GM21717 (cell line): ENCODE data around the gene ERVH48-1.
A peak's percentile ranks its signal among the peaks of the same experiment; 100 is the strongest.
"Not testable (repeated sequence)": the region's sequence is repeated elsewhere in the genome, so short reads cannot be mapped to it uniquely, and the experiment has no call there.

Source experiments
- ATAC-seq: cut with Tn5 transposase; IDR thresholded peaks from one replicate; pipeline ENCODE4 v1.9.1; 2021; ENCODE audit warnings: mild to moderate bottlenecking, moderate library complexity; ENCODE audit not compliant: unreplicated experiment

The ERVH48-1 gene

DNA sequence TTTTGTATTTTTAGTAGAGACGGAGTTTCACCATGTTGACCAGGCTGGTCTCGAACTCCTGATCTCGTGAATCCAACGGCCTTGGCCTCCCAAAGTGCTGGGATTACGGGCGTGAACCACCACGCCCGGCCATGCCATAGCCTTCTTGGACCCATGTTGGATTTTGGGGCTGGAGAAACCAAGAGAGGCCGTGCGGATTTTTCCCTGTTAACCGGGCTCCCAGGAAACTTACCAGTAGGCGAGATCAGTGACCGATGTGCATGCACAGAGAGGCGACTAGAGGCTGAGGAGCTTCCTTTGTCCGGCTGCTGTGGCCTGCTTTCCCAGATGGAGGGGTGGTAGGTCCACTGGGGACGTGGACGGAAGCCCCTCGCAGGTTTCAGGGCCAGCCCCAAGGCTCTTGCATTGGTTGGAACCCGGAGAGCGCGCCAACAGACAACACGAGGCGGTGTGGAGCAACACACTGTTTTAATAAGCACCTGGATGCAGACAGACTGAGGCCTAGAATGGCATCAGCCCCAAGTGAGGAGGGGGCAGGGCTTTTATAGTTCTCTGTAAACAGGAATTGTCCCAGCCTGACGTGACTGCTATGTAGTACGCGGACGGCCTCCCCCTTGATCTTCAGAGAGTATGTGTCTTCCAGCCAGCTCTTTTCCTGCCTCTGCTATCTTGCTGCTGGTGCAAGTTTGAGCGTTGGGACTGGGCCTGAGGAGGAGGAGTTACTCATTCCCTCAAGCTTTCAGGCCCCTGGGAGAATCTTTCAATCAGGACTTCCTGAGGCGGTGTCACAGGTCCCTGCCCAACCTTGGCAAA lies at the start of gene ERVH48-1:
ERVH48-1 (minus strand) TSS at position 517 of the 813 bp plus-strand sequence. CDS start 6,624 bp downstream, outside the sequence.
- no peak for ATAC-seq

DNA sequence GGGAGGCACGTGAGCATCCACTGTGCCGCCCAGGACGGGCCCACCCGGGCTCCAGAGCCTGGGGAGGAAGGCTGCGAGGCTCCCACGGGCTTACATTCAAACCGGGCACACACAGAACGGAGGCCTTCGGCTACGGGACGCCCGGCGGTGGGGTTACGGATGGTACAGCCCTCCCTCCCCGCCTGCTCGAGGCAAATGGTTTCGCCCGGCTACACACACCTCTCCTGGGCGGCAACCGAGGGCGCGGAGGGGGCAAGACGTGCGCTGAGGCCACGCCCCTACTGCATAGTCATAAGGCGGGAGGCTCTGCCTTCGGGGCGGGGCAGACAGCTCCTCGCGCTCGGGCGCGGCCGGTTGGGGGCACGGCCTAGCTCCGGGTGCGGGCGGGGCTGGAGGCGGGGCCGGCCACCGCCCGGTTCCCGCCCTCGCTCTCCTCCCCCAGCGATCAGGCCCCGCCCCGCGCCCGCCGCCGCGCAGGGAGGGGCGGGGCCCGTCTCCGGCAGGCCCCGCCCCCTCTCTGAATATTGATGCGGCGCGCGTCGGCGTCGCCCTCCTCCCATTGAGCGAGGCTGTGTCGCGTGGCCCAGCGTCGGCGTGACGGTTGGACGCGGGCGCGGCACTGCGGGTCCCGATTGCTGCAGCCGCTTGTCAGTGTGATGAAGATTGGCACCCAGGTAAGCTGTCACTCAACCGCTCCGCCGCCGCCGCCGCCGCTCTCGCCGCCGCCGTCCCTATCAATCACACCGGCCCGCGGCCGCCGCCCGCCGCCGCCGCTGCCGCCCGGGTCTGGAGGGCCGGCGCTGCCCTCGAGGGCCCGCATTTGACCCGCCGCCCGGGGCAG lies 48.8 kb upstream of the ERVH48-1 start, which contains the start of gene PKNOX1:
PKNOX1 (plus strand) TSS at position 572 of the 841 bp plus-strand sequence. CDS start 29,820 bp downstream, outside the sequence.
- ATAC-seq: peak; percentile 82

DNA sequence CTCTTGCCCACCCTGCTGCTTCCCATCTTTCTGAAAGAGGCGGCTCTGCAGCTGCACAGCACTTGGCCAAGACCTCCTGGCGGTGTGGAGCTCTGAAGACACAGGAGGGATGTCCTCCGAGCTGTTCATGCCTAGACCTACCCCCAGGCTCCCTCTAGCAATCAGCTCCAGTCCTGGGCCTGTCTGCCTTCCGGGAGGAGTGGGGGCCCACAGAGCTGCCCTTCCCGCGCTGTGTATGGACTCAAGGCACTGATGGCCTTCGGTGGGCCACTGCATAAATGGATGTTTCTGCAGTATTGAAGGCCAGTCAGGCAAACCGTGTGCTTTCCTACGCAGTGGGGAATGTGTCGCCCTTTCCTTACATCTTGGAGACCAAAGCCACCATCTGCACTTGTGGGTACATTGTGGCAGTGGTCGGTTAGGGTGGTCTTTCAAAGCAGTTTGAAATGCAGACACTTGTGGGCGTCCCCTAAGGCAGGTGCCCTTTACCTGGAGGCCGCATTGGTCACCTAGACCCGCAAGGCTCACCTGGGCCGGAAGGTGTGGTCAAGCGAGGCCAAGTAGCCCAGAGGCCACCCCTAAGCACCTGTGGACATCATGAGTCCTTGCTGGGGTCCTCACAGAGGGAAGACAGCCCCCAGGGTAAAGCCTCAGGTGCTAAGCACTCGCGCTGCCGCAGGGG lies 48.0 kb upstream of the ERVH48-1 start:
- ATAC-seq: no peak

DNA sequence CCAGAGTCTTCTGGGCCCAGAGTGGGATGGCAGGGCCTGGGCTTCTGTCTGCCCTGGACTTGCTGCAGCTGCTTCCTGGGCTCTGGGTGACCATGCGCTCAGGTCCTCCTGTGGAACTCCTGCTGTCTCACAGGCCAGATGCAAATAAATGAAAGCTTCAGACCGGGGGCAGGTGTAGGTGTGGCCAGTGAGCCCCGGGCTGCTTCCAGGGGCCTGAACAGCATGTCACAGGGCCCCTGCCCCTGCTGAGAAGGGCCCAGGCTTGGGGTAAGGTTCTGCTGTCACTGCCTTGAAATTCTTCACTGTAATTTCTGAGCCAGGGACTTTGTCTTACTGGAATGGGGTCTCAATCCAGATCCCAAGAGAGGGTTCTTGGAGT lies 46.5 kb upstream of the ERVH48-1 start:
- ATAC-seq: no peak

DNA sequence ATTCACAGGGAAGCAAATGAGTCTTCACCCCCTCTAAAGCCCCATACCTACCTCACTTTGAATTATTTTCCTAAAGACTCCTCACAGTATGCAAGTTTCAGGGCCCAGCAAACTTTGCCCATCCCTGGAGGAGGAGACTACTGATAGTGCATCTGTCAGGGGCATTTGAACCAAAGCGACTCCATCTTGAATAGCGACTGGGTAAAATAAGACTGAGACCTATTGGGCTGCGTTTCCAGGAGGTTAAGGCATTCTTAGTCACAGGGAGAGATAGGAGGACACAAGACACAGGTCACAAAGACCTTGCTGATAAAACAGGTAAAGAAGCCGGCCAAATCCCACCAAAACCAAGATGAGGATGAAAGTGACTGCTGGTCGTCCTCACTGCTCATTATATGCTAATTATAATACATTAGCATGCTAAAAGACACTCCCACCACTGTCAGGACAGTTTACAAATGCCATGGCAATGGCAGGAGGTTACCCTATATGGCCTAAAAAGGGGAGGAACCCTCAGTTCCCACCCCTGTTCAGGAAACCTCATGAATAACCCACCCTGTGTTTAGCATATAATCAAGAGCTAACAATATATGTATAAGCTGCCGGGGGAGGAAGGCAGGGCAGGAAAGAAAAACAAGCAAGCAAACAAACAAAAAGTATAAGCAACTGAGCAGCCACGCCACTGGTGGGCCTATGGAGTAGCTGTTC lies 45.7 kb upstream of the ERVH48-1 start:
- ATAC-seq: no peak

DNA sequence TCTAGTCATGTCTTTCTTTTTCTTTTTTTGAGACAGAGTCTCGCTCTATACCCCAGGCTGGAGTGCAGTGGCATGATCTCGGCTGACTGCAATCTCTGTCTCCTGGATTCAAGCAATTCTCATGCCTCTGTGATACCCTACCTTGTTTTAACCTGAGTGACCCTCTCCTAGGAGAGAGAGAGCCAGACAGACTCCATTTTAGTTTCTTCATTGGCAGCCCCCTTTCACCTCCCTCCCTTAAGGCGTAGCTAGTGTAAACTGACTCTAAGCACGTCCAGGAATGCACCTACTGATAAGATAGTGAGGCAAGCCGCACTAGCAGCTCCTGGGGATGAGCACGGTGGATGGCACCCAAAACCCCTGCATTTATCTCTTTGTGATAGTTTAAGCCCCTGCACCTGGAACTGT lies 43.8 kb upstream of the ERVH48-1 start:
- ATAC-seq: no peak

DNA sequence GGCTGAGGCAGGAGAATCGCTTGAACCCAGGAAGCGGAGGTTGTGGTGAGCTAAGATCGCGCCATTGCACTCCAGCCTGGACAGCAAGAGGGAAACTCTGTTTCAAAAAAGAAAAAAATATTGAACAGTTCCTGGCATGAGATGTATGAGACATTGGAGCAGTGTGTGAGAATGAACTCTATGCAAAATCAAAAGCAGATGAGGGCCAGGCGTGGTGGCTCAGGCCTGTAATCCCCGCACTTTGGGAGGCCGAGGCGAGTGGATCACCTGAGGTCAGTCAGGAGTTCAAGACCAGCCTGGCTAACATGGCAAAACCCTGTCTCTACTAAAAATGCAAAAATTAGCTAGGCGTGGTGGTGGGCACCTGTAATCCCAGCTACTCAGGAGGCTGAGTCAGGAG lies 42.2 kb upstream of the ERVH48-1 start:
- not testable (repeated sequence) for ATAC-seq

DNA sequence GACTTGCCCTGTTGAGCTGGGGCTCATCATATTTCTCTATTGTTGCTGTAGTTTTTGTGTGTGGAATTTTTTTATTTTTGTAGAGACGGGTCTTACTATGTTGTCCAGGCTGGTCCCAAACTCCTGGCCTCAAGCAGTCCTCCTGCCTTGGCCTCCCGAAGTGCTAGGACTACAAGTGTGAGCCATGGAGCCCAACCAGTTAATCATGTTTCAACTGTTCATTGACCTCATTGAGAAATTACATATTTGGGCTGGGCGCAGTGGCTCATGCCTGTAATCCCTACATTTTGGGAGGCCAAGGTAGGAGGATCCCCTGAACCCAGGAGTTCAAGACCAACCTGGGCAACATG lies 39.8 kb upstream of the ERVH48-1 start:
- ATAC-seq: no peak

DNA sequence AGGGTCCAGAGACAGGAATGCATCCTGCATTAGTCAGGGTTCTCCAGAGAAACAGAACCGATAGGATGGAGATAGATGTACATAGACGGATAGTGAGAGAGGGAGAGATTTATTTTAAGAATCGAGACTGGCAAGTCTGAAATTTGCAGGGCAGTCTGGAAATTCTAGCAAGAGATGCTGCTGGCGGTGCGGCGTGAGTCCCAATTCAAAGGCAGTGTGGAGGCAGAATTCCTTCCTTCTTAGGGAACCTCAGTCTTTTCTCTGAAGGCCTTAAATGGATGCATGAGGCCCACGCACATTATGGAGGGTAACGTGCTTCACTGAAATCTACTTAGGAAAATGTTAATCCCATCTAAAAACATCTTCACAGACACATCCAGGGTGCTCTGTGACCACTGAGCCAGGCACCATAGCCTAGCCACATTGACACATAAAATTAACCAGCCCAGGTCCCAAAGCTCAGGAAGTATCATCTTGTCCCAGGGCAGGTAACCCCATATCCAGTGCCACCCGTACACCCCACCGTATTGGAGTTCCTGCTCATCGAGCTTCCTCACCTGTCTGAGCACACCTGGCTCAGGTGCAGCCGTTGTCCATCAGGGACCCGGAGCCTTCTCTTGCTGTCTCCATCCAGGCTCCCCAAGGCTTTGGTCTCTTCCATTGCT lies 39.2 kb upstream of the ERVH48-1 start:
- ATAC-seq: no peak

DNA sequence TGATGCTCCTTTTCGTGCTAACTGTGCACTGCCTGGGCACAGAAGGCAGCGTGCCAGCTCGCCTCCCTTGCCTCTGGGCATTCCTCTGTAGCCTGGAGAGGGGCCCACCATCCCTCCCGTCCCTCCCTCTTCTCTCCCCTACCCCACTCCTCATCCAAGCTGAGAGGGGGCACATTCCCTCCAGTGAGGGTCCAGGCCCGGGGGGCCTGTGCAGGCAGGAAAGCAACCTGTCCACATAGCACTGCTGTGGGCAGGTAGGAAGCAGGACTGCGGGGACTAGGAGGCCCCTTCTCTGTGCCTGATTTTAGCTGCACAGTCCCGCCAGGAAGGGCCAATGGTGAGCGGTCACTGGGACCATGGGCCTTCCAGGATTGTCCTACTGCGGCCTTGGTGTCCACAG lies 38.7 kb upstream of the ERVH48-1 start:
- ATAC-seq: no peak

DNA sequence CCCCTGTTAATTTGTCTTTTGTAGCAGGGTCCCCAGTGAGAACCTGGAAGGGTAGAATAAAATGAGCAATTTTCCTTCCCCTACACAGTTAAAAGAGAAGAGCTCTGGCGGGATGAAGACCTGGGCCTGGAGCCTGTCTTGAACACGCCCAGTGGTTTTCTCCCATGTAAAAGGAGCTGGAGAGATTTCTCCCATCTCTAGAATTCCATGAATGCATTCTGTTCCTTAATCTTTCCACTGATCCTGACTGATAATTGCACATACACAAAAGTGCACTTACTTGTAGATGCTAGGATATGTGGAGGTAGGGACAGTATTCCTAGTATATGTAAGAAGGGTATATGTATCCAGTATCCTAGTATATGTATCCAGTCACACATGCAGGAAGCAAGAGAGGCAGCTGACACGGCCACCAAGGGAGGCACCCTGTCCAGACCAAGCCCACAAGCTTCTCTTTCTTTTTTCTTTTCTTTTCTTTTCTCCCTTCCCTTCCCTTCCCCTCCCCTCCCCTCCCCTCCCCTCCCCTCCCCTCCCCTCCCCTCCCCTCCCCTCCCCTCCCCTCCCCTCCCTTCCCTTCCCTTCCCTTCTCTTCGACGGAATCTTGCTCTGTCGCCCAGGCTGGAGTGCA lies 37.1 kb upstream of the ERVH48-1 start:
- ATAC-seq: no peak

DNA sequence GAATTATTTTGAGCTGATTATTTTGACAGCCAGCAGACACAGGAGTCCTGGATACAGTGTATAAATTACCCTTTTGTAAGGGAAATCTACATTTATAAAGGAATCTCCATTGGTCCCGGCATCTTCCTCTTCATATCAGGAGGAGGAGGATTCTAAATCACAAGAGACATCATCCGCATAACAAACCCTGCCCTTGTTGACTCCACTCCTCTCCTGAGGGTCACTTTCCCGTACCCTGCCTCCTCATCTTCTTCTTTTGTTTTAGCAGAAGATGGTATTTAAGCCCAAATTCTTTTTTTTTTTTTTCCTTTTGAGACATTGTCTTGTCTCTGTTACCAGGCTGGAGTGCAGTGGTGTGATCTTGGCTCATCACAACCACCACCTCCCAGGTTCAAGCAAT lies 34.3 kb upstream of the ERVH48-1 start:
- no peak for ATAC-seq

DNA sequence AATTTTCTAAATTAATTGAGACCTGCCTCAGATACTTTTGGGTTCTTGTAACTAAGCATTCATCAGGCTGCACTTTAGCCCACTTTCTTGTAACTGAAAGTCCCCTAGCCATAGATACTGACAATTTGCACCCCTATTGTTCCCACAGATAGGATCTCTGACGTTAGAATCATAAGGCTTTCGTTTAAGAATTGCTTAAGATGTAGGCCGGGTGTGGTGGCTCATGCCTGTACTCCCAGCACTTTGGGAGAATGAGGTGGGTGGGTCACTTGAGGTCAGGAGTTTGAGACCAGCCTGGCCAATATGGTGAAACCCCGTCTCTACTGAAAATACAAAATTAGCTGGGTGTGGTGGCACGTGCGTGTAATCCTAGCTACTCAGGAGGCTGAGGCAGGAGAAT lies 32.7 kb upstream of the ERVH48-1 start:
- ATAC-seq: not testable (repeated sequence)

DNA sequence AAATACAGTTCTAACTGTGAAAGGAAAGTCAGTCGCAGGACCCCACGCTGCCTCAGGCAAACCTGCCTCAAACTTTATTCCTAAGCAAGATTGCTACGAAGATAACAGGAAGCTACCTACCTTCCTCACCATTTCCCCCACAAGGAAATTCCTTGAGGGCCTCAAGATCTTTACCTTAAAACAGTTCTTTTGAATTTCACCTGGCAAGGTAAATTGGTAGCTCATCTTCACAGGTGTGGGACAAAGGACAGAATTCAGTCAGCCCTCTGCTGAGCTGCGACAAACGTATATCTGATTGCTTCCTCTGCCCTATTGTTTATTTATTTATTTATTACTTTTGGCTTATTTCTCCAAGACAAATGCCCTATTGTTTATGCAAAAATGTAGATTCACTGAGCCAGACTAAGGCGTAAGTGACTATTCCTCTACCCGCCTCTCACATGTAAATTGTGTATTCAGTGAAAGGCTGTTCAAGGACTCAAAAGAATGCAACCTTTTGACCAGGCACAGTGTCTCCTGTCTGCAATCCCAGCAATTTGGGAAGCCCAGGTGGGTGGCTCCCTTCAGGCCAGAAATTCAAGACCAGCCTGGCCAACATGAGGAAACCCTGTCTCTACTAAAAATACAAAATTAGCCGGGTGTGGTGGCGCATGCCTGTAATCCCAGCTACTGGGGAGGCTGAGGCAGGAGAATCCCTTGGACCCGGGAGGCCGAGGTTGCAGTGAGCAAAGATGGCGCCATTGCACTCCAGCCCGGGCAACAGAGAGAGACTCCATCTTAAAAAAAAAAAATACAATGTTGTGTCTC lies 31.6 kb upstream of the ERVH48-1 start:
- ATAC-seq: no peak

DNA sequence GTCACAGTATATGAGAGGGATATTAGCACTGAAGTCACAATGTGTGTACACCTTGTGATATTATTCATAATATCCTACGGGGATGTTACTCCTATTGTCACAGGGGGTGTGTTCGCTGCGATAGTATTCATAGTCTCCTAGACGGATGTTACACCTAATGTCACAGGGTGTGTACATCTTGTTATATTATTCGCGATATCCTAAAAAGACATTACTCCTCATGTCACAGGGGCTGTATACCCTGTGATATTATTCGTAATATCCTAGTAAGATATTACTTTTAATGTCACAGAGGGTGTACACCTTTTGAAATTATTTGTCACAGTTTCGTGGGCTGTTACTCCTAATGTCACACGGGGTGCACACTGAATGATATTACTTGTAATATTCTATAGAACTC lies 25.8 kb upstream of the ERVH48-1 start:
- ATAC-seq: not testable (repeated sequence)

DNA sequence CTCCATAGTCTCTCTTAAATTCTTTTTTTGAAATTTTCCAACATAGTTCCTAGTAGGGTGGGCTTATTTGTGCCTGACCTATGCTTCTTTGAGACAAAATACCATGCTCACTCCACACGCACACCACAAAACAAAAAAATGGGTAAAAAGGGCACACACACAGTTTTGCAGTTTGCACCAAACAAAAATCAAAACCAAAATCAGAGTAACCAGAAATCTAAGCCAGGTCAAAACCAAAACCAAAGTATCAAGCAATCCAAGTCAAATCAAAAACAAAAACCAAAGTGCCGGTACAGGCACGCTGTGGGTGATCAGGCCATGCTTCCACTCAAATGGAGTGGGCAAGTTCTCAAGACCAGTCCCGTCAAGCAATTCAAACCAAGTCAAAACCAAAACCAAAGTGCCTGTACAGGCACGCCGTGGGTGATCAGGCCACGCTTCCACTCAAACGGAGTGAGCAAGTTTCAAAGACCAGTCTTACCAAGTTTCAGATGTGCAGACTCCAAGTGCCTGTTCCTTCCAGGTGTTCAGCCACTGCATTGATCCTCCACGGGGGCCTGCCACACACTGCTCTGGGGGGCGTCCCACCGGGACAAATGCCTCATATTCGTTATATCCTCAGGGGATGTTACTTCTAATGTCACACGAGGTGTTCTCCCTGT lies 23.8 kb upstream of the ERVH48-1 start:
- ATAC-seq: not testable (repeated sequence)

DNA sequence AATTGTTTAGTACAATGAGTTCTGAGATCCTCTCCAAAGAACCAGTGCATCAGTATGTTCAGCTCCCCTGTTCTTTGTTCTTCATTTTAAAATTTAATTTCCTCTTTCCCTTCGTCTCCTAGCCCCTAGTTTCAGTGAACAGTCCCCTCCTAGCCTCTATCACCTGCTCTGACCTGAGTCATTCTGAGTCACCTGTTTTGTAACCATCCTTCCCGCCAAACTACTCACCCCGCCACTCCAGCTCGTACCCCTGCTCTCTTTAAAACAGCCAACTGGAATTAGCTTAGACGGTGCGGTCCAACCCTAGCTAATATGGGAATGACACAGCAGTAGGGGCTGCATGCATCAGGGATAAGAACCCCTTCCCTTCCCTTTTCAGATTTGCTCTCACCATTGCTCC lies 16.8 kb upstream of the ERVH48-1 start:
- ATAC-seq: no peak

DNA sequence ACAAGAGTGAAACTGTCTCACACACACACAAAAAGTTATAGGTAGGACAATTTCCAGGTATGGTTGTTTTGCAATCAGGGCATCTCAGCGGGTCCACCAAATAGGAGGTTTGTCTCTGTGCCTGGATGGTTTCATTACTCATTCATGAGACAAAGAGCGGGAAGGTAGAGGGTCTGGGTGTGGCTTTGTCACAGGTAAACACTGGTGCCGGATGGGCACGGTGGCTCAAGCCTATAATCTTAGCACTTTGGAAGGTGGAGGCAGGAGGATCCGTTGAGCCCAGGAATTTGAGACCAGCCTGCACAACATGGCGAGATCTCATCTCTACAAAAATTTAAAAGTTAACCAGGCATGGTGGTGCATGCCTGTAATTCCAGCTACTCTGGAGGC lies 16.3 kb upstream of the ERVH48-1 start:
- ATAC-seq: no peak
